RPMI8226 (cell line): ENCODE data around the gene TXNL1.
"Not testable (repeated sequence)": the region's sequence is repeated elsewhere in the genome, so short reads cannot be mapped to it uniquely, and the experiment has no call there.

Experiments used
- DNase-seq: peaks from one replicate; pipeline ENCODE4 v3.0.0-alpha.2; 2015

Gene TXNL1

GRCh38 chr18:56643381-56643780 lies 5.0 kb upstream of the TXNL1 start:
- DNase-seq: no peak

- no peak for DNase-seq
Observed at GRCh38 chr18:56641714-56642337, 3.4 kb upstream of the TXNL1 start.

- no peak for DNase-seq
Observed at GRCh38 chr18:56639571-56639970, 1.2 kb upstream of the TXNL1 start.

- peak; percentile 10 for DNase-seq
Observed at GRCh38 chr18:56639104-56639381, 651 bp upstream of the TXNL1 start.

- DNase-seq: peak; percentile 31
Observed at GRCh38 chr18:56637711-56638231, 621 bp downstream of the TXNL1 start.

- DNase-seq: peak; percentile 14
Observed at GRCh38 chr18:56637176-56637575, 1.2 kb downstream of the TXNL1 start.

- DNase-seq: no peak
Observed at GRCh38 chr18:56635007-56635406, 3.4 kb downstream of the TXNL1 start.

- DNase-seq: no peak
Observed at GRCh38 chr18:56632070-56633022, 6.0 kb downstream of the TXNL1 start.

GRCh38 chr18:56627991-56628390 lies 10.4 kb downstream of the TXNL1 start:
- no peak for DNase-seq

GRCh38 chr18:56615738-56616520 lies 22.5 kb downstream of the TXNL1 start:
- DNase-seq: no peak

- no peak for DNase-seq
Observed at GRCh38 chr18:56606618-56607017, 31.8 kb downstream of the TXNL1 start.

GRCh38 chr18:56598422-56598821 lies 40.0 kb downstream of the TXNL1 start:
- DNase-seq: no peak

- no peak for DNase-seq
Observed at GRCh38 chr18:56593906-56594305, 44.5 kb downstream of the TXNL1 start.

GRCh38 chr18:56580026-56580425 lies 58.4 kb downstream of the TXNL1 start:
- DNase-seq: no peak

GRCh38 chr18:56579451-56579850 lies 58.9 kb downstream of the TXNL1 start:
- DNase-seq: no peak

GRCh38 chr18:56576826-56577573 lies 61.4 kb downstream of the TXNL1 start:
- no peak for DNase-seq

GRCh38 chr18:56575819-56576663 lies 62.4 kb downstream of the TXNL1 start:
- peak; percentile 69 for DNase-seq

- DNase-seq: no peak
Observed at GRCh38 chr18:56574861-56575260, 63.5 kb downstream of the TXNL1 start.

- not testable (repeated sequence) for DNase-seq
Observed at GRCh38 chr18:56572267-56572666, 66.1 kb downstream of the TXNL1 start.

GRCh38 chr18:56570978-56571377 lies 67.4 kb downstream of the TXNL1 start:
- DNase-seq: no peak

- DNase-seq: no peak
Observed at GRCh38 chr18:56569416-56569815, 69.0 kb downstream of the TXNL1 start.

GRCh38 chr18:56568986-56569385 lies 69.4 kb downstream of the TXNL1 start:
- no peak for DNase-seq
